Activated T-cell treated with anti-CD3 and anti-CD28 coated beads, Interleukin-2, amount 50 U/mL, for 72 hours (primary cell): ENCODE results near the gene USP2. TPM values are rescaled to one million over a fixed set of nuclear protein-coding genes. Genes with fewer than 3 reads are reported as not detected.

Experiments
- ATAC-seq, 2 donors: fragments of 150-1000 bp; cut with Tn5 transposase; replicated peaks in 1 of 2; 2 replicates each; pipeline ENCODE4 v1.10.0; 2021; ENCODE audit warnings: moderate library complexity in 2 of 2, mild to moderate bottlenecking in 1 of 2
- DNase-seq, 2 donors: peaks; one replicate each; pipeline ENCODE4 v3.0.0; 2021 to 2022; ENCODE audit warnings: mixed read lengths in 1 of 2
- H3K27ac Mint-ChIP-seq: one replicate; pipeline ENCODE4 v1.8.0; 2022; ENCODE audit warnings: mild to moderate bottlenecking, moderate library complexity, mixed read lengths
- H3K27me3 Mint-ChIP-seq: one replicate; pipeline ENCODE4 v1.8.0; 2022; ENCODE audit warnings: low read depth, mixed read lengths
- H3K36me3 Mint-ChIP-seq, 2 donors: one replicate each; pipeline ENCODE4 v1.8.0; 2022; ENCODE audit warnings: mixed read lengths in 2 of 2, mild to moderate bottlenecking in 1 of 2; ENCODE audit not compliant: insufficient read depth in 2 of 2
- H3K4me1 Mint-ChIP-seq: one replicate; pipeline ENCODE4 v1.8.0; 2022; ENCODE audit warnings: low read depth, mixed read lengths
- H3K4me3 Mint-ChIP-seq, 2 donors: one replicate each; pipeline ENCODE4 v1.8.0; 2022; ENCODE audit warnings: mild to moderate bottlenecking in 2 of 2, mixed read lengths in 2 of 2, moderate library complexity in 2 of 2
- H3K9me3 Mint-ChIP-seq, 2 donors: one replicate each; pipeline ENCODE4 v1.8.0; 2022; ENCODE audit warnings: mixed read lengths in 2 of 2
- total RNA-seq, 2 donors: library from RNA; stranded (reverse); gene quantifications; one replicate each; pipeline ENCODE4 v1.2.3, GENCODE V29; 2022

Gene USP2
- total RNA-seq, 2 donors from 2014 or later: 0.91 to 3.0 TPM

DNA sequence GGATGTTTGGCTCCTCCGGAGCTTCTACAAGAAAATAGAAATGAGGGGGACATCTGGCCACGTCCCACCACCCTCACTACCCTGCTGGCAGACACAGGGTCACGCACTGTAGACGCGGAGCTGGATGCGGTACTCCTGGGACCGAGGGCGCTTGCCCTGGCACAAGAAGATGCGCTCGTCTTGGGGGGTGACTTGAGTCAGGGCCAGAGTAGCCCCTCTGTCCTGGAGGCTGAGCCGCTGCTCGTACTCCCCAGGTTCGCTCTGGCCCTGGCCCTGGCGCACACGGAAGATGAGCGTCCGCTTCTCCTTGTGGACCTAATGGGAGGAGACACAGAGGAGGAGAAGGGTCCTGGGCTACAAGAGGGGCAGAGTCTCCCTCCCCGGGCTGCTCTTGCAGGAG, 66.8 kb downstream of the USP2 start:
- peaks cover 9% of the 10 kb centered on the region for H3K4me1 Mint-ChIP-seq
- H3K4me3 Mint-ChIP-seq: peak overlapping the region; percentile 79 to 84
- DNase-seq (no peak), ATAC-seq (no peak)
- peaks cover 8% of the 10 kb centered on the region for H3K27me3 Mint-ChIP-seq
- peaks cover 0 to 2% of the 10 kb centered on the region in 2 donors for H3K36me3 Mint-ChIP-seq
- H3K9me3 Mint-ChIP-seq: no peaks in the 10 kb centered on the region
- H3K27ac Mint-ChIP-seq: no peak overlapping the region

DNA sequence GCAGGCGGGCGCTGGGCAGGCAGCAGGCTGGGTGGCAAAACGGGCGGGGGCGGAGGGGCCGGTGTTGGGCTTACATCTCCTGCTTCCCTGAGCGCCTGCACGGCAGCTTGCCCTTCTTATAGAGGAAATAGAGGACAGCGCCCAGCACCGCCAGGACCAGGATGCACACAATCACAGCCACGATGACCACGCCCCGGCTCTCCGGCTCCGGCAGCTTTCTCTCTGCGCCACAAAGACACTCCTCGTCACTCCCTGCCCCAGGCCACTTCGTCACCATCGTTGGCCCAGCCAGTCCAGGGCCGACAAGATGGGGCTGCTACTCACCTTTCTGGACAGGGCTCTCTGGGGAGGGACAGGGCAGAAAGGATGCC, 70.8 kb downstream of the USP2 start:
- no peak overlapping the region for H3K27ac Mint-ChIP-seq

DNA sequence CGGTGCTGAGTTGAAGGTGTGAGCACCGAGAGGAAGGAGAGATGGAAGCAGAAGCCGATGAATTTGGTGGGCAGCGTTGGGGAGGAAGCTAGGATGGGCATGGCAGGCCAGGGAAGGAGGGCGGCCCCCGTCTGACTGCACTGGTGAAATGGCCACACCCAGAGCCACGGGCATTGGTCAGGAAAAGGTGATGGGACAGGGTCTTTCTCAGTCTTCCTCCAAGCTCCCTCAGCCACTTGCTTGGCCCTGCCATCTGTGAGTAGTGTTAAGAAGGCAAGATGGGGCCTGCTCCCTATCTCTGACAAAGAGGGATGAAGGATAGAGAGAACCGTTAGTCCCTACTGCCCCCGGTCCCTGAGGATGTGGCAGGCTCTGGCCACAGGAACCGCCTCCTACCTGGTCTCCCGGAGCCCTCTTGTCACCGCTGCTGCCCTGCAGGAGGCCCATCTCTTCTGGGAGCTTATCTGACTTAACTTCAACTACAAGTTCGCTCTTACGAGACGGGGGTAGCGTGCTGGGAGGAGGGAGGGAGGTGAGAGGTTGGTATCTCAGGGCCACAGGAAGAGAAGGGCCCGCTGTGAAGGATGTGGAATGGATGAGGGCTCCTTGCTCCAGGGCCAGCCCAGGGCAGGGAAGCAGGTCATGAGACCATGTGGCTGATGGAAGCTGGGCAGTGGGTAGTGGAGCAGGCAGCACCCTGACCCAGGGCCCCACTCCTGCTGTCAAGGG, 71.4 kb downstream of the USP2 start:
- Mint-ChIP-seq H3K9me3 (no peaks in the 10 kb centered on the region), H3K4me3 (no peak overlapping the region), H3K36me3 (peaks cover 1 to 3% of the 10 kb centered on the region in 2 donors), H3K27ac (no peak overlapping the region), H3K4me1 (peaks cover 21% of the 10 kb centered on the region), H3K27me3 (no peaks in the 10 kb centered on the region)
- no peak for ATAC-seq
- DNase-seq: no peak

More for the DNA sequence above, 70.8 kb downstream of the USP2 start:
- Mint-ChIP-seq H3K36me3 (peaks cover 0 to 2% of the 10 kb centered on the region in 2 donors), H3K27me3 (no peaks in the 10 kb centered on the region), H3K4me1 (peaks cover 16% of the 10 kb centered on the region), H3K4me3 (no peak overlapping the region), H3K9me3 (no peaks in the 10 kb centered on the region)
- DNase-seq: no peak
- no peak for ATAC-seq

DNA sequence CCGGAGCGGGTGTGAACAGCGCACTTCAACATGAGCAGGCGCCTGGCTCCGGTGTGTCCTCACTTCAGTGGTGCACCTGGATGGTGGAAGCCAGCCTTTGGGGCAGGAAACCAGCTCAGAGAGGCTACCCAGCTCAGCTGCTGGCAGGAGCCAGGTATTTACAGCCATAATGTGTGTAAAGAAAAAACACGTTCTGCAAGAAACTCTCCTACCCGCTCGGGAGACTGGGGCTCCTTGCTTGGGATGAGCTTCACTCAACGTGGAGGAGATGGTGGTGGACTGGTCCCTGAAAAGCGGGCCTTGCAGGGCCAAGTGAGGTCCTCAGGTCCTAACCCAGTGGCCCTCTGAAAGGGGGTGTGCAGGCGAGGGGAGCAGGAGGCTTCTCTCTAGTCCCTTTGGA, 72.1 kb downstream of the USP2 start:
- Mint-ChIP-seq H3K9me3 (no peaks in the 10 kb centered on the region), H3K4me1 (peaks cover 26% of the 10 kb centered on the region), H3K27me3 (no peaks in the 10 kb centered on the region), H3K36me3 (peaks cover 2 to 4% of the 10 kb centered on the region in 2 donors), H3K4me3 (no peak overlapping the region), H3K27ac (no peak overlapping the region)
- ATAC-seq (no peak), DNase-seq (no peak)

DNA sequence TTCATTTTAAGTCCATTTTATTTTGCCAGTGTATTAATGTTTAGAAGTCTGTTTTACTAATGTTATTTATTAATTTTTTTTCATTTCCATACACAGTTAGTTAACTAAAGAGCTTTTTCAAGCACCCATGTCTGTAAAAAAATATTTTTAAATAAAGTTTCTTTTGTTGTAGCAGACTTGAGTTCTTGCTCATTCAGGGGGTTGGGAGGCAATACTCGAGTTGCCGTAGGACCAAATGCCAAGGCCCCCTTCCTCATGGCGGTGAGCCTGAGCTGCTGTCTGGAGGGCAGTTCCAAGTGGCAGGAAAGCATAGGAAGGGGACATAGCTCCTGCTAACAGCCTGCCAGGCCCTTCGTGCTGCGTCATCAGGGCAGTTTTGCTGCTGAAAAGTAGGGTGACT, 73.5 kb downstream of the USP2 start:
- no peak for ATAC-seq
- Mint-ChIP-seq H3K4me3 (no peak overlapping the region), H3K4me1 (peaks cover 26% of the 10 kb centered on the region), H3K27me3 (no peaks in the 10 kb centered on the region), H3K27ac (no peak overlapping the region), H3K36me3 (peaks cover 2 to 12% of the 10 kb centered on the region in 2 donors), H3K9me3 (no peaks in the 10 kb centered on the region)
- DNase-seq: no peak

DNA sequence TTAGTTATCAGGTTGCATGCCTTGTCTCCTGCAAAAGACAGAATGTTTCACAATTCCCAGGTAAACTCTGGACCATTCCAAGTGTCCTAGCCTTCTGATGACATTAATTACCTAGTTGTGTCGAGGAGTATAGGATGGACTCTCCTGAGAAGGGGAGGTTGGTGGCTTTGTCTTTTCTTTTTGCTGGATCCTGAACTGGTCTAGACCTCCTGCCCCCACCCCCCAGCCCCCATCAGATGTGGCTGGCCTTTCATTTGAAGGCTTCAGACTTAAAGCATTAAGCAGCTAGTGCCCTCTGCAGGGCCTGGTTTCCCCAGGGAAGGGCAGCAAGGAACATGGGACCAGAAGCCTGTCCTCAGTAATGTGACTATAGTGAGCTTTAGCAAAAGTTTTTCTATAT, 74.3 kb downstream of the USP2 start:
- H3K27me3 Mint-ChIP-seq: no peaks in the 10 kb centered on the region
- no peaks in the 10 kb centered on the region for H3K9me3 Mint-ChIP-seq
- H3K36me3 Mint-ChIP-seq: peaks cover 2 to 17% of the 10 kb centered on the region in 2 donors
- DNase-seq (no peak), ATAC-seq (no peak)
- no peak overlapping the region for H3K4me3 Mint-ChIP-seq
- no peak overlapping the region for H3K27ac Mint-ChIP-seq
- H3K4me1 Mint-ChIP-seq: peaks cover 26% of the 10 kb centered on the region

DNA sequence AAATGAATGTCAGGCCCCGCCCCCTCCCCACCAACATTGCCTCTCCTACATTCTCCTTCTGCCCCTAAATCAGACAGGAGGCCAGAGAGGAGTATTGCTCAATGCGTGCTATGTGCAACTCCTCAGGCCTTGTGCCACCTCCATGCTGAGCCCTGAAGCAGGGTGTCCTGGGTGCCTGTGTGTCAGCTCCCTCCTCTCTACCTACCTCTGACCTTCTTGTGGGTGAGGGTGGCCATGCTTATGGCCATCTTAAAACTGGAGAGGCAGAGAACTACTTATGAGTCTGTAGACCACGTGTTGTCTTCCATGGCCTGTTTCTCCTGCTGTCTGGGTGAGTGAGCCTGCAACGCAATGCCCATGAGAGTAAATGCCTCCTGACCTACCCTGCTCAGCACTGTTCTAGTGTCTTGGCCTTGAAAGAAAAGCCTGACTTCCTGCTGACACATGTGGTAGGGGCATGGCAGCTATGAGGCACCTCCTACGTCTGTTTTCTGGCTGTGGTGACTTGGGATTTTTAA, 75.1 kb downstream of the USP2 start:
- H3K4me1 Mint-ChIP-seq: peaks cover 26% of the 10 kb centered on the region
- no peaks in the 10 kb centered on the region for H3K9me3 Mint-ChIP-seq
- ATAC-seq: peak; percentile 91 to 94
- peaks cover 2 to 18% of the 10 kb centered on the region in 2 donors for H3K36me3 Mint-ChIP-seq
- no peaks in the 10 kb centered on the region for H3K27me3 Mint-ChIP-seq
- peak; percentile 40 to 46 for DNase-seq
- peak overlapping the region; percentile 48 to 60 for H3K4me3 Mint-ChIP-seq
- peak overlapping the region; percentile 59 for H3K27ac Mint-ChIP-seq

DNA sequence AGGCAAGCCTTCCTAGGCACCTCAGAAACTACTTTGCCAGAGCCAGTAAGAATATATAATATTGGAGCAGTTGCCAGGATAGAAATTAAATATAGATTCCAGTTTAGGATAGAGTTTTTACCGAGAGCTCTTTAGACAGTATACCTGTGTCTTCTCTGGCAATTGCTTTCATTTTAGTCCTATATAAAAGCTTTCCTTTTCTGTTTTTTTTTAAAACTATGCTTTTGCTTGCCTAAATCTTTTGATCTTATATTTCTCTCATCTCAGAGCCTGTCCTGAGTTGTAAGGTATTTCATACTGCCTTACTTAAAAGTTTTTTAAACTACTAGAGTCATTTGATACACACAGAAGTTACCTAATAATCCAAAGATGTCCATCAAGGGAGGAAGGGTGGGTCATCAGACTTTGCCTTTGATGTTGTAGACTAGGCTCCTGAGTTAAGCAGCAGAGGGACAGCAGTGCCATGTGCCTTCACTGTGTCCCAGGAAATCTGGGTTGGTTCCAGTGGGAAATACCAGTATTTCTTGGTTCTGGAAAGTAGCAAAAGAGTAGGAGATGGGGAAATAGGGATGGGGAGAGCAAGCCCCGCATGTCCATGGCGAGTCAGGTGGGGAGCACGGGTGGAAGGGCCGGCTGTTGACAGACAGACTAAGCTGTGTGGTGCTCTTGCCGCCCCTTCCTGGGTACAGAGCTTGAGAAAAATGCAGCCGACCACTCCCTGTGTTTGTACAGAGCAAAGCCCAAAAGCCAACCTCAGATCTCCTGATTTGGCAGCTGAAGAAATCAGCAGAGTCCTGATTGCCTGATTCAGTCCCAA, 75.7 kb downstream of the USP2 start:
- peaks cover 26% of the 10 kb centered on the region for H3K4me1 Mint-ChIP-seq
- H3K4me3 Mint-ChIP-seq: peak overlapping the region; percentile 60
- H3K27me3 Mint-ChIP-seq: no peaks in the 10 kb centered on the region
- ATAC-seq: peak in 1 of 2 donors; percentile 7
- H3K36me3 Mint-ChIP-seq: peaks cover 4 to 19% of the 10 kb centered on the region in 2 donors
- peak overlapping the region; percentile 90 for H3K27ac Mint-ChIP-seq
- no peak for DNase-seq
- H3K9me3 Mint-ChIP-seq: no peaks in the 10 kb centered on the region

Other genes starting within 250 kb of the USP2 start
- gene ABCG4, start 232.6 kb downstream of the USP2 start, total RNA-seq: under 1 TPM; 0.09 to 0.24 TPM
- gene NLRX1, start 213.0 kb downstream of the USP2 start, total RNA-seq: 10 to 100 TPM; 19.3 to 26.7 TPM
- 1 to 10 TPM in 1 of 2 donors, under 1 TPM in 1; 0.76 to 1.1 TPM for gene NHERF4, start 196.2 kb downstream of the USP2 start, total RNA-seq
- 10 to 100 TPM; 45.4 to 52.7 TPM for gene CBL, start 175.4 kb downstream of the USP2 start, total RNA-seq
- 1 to 10 TPM; 4.7 to 5.2 TPM for gene MCAM, start 64.6 kb downstream of the USP2 start, total RNA-seq
- gene RNF26, start 47.2 kb downstream of the USP2 start, total RNA-seq: 10 to 100 TPM; 32.5 to 38.9 TPM
- not detected for gene C1QTNF5, start 40.8 kb downstream of the USP2 start, total RNA-seq
- not detected for gene MFRP, start 35.0 kb downstream of the USP2 start, total RNA-seq
- 1 to 10 TPM; 1.3 to 4.0 TPM for gene THY1, start 41.5 kb upstream of the USP2 start, total RNA-seq